A549 (cell line): ENCODE results near the gene DIP2A. TPM values are rescaled to one million over a fixed set of nuclear protein-coding genes. Genes with fewer than 3 reads are reported as not detected.

Source experiments
- ATAC-seq, 2 experiments: fragments of 200-7000 bp in 1 of 2; fragments of >200 bp in 1 of 2; cut with Nextera tagmentation in 1 of 2; cut with Tn5 transposase in 1 of 2; 3 replicates each; pipeline versions ENCODE4 v1.8.0 to v1.9.1; 2018 to 2020; ENCODE audit warnings: mild to moderate bottlenecking in 1 of 2, moderate library complexity in 1 of 2
- CTCF ChIA-PET: fragments of 300-600 bp; sonication (Branson Sonifier 250); formaldehyde crosslinking; extraction: SDS; loops from one replicate; lab custom pipeline; 2021; ENCODE audit warnings: antibody characterized with exemption, inconsistent platforms; lab: Yijun Ruan, JAX
- POLR2A ChIA-PET: fragments of 350-600 bp; formaldehyde crosslinking; extraction: SDS; loops from one replicate; lab custom pipeline; 2021; ENCODE audit warnings: antibody characterized with exemption, inconsistent platforms; lab: Yijun Ruan, JAX
- DNase-seq, 2 experiments: peaks; one replicate each; pipeline versions ENCODE4 v3.0.0 to v3.0.0-alpha.2; 2011 to 2016; ENCODE audit warnings: low read depth in 1 of 2, low spot score in 1 of 2
- FAIRE-seq: peaks from 2 replicates; lab custom pipeline; 2011; peaks lifted over from hg19 to GRCh38; lab: Jason Lieb, UNC
- H3K27ac ChIP-seq, 2 experiments: fragments of >200 bp; sonication (Bioruptor Twin); formaldehyde crosslinking; 3 replicates each; pipeline ENCODE4 v1.5.1; 2016 to 2017
- H3K4me1 ChIP-seq: fragments of >200 bp; sonication (Bioruptor Twin); formaldehyde crosslinking; 3 replicates; pipeline ENCODE4 v1.6.1; 2016
- H3K4me2 ChIP-seq: fragments of >200 bp; sonication (Bioruptor Twin); formaldehyde crosslinking; 3 replicates; pipeline ENCODE4 v1.6.1; 2016
- H3K4me3 ChIP-seq: fragments of >200 bp; sonication (Bioruptor Twin); formaldehyde crosslinking; 3 replicates; pipeline ENCODE4 v1.5.1; 2016
- H3K9me3 ChIP-seq: fragments of >200 bp; sonication (Bioruptor Twin); formaldehyde crosslinking; 3 replicates; pipeline ENCODE4 v1.6.1; 2016
- CBX2 ChIP-seq: fragments of 200-600 bp; sonication (generic); IDR thresholded peaks from 2 replicates; pipeline ENCODE4 v1.6.1; 2016; ENCODE audit warnings: low read depth, mild to moderate bottlenecking, borderline replicate concordance
- CEBPB ChIP-seq, 2 experiments: fragments of >200 bp in 1 of 2; sonication (Bioruptor Twin) in 1 of 2; formaldehyde crosslinking in 1 of 2; IDR thresholded peaks; 2 replicates each; pipeline ENCODE4 v1.6.1; 2012 to 2016
- CHD4 ChIP-seq: fragments of 200-600 bp; sonication (generic); IDR thresholded peaks from 2 replicates; pipeline ENCODE4 v1.6.1; 2016; ENCODE audit warnings: antibody characterized with exemption, mild to moderate bottlenecking, borderline replicate concordance
- ELK1 ChIP-seq: fragments of 150-350 bp; IDR thresholded peaks from 2 replicates; pipeline ENCODE4 v1.6.1; 2014; ENCODE audit warnings: low read depth, mild to moderate bottlenecking, low read length
- EP300 ChIP-seq, 2 experiments: fragments of >200 bp; sonication (Bioruptor Twin); formaldehyde crosslinking; IDR thresholded peaks; 2 replicates in 1 of 2; 3 replicates in 1 of 2; pipeline ENCODE4 v1.6.1; 2016 to 2017
- FOSB ChIP-seq: fragments of 250-450 bp; sonication (Bioruptor Pico); IDR thresholded peaks from 2 replicates; pipeline ENCODE4 v1.5.0; 2020; ENCODE audit warnings: mild to moderate bottlenecking, moderate library complexity
- FOSL2 ChIP-seq, 2 experiments: fragments of 450-650 bp in 1 of 2; fragments of >200 bp in 1 of 2; sonication (Bioruptor Twin) in 1 of 2; formaldehyde crosslinking; IDR thresholded peaks; 2 replicates each; pipeline versions ENCODE4 v1.5.0 to v1.6.1; 2016 to 2020; ENCODE audit warnings: mild to moderate bottlenecking in 1 of 2, moderate library complexity in 1 of 2
- FOXS1 ChIP-seq: fragments of 250-450 bp; sonication (Bioruptor Pico); IDR thresholded peaks from 2 replicates; pipeline ENCODE4 v1.5.0; 2020; ENCODE audit warnings: mild to moderate bottlenecking, moderate library complexity
- HEYL ChIP-seq: fragments of 250-450 bp; sonication (Bioruptor Pico); IDR thresholded peaks from 2 replicates; pipeline ENCODE4 v1.8.0; 2021; ENCODE audit warnings: mild to moderate bottlenecking, moderate library complexity
- HOXA7 ChIP-seq: fragments of 250-450 bp; sonication (Bioruptor Pico); IDR thresholded peaks from 2 replicates; pipeline ENCODE4 v1.5.0; 2020; ENCODE audit warnings: mild to moderate bottlenecking, moderate library complexity
- JUNB ChIP-seq: fragments of >200 bp; sonication (Bioruptor Twin); formaldehyde crosslinking; IDR thresholded peaks from 2 replicates; pipeline ENCODE4 v1.6.1; 2016
- KDM1A ChIP-seq: fragments of 200-600 bp; sonication (generic); IDR thresholded peaks from 2 replicates; pipeline ENCODE4 v1.6.1; 2016; ENCODE audit warnings: low read depth, mild to moderate bottlenecking
- KDM5A ChIP-seq: fragments of 200-600 bp; sonication (generic); IDR thresholded peaks from 2 replicates; pipeline ENCODE4 v1.6.1; 2016; ENCODE audit warnings: antibody characterized with exemption, mild to moderate bottlenecking
- NPAS2 ChIP-seq: fragments of 250-450 bp; sonication (Bioruptor Pico); IDR thresholded peaks from 2 replicates; pipeline ENCODE4 v1.8.0; 2022; ENCODE audit warnings: mild to moderate bottlenecking, moderate library complexity, borderline replicate concordance
- NR3C1 ChIP-seq: fragments of >200 bp; sonication (Bioruptor Twin); formaldehyde crosslinking; IDR thresholded peaks from 3 replicates; pipeline ENCODE4 v1.6.1; 2017
- PBX3 ChIP-seq: IDR thresholded peaks from 2 replicates; pipeline ENCODE4 v1.6.1; 2012
- PHF8 ChIP-seq: fragments of 200-600 bp; sonication (generic); IDR thresholded peaks from 2 replicates; pipeline ENCODE4 v1.6.1; 2016; ENCODE audit warnings: low read depth, mild to moderate bottlenecking, antibody characterized with exemption, moderate library complexity, borderline replicate concordance
- RCOR1 ChIP-seq: fragments of 150-350 bp; IDR thresholded peaks from 2 replicates; pipeline ENCODE4 v1.6.1; 2014; ENCODE audit warnings: antibody characterized with exemption, low read length, low read depth
- RNF2 ChIP-seq: fragments of 200-600 bp; sonication (generic); IDR thresholded peaks from 2 replicates; pipeline ENCODE4 v1.6.1; 2016; ENCODE audit warnings: low read depth, mild to moderate bottlenecking, antibody characterized with exemption, moderate library complexity, borderline replicate concordance
- SREBF2 ChIP-seq: fragments of 450-650 bp; IDR thresholded peaks from 2 replicates; pipeline ENCODE4 v1.6.1; 2014; ENCODE audit warnings: mild to moderate bottlenecking, moderate library complexity
- TFCP2L1 ChIP-seq: fragments of 250-450 bp; sonication (Bioruptor Pico); IDR thresholded peaks from 2 replicates; pipeline ENCODE4 v1.5.0; 2021; ENCODE audit warnings: mild to moderate bottlenecking
- TP53 ChIP-seq: fragments of 250-450 bp; sonication (Bioruptor Pico); IDR thresholded peaks from 2 replicates; pipeline ENCODE4 v1.5.0; 2021; ENCODE audit warnings: mild to moderate bottlenecking, moderate library complexity
- ZC3H11A ChIP-seq: fragments of 450-650 bp; IDR thresholded peaks from 2 replicates; pipeline ENCODE4 v1.6.1; 2014; ENCODE audit warnings: antibody characterized with exemption, mild to moderate bottlenecking
- ZNF302 ChIP-seq: fragments of 250-450 bp; sonication (Bioruptor Pico); IDR thresholded peaks from 2 replicates; pipeline ENCODE4 v1.9.0; 2021; ENCODE audit warnings: inconsistent platforms, mild to moderate bottlenecking, moderate library complexity
- ZSCAN20 ChIP-seq: fragments of 250-450 bp; sonication (Bioruptor Pico); IDR thresholded peaks from 2 replicates; pipeline ENCODE4 v1.8.0; 2022; ENCODE audit warnings: mild to moderate bottlenecking, moderate library complexity
- WGBS: methylation state at CpG from one replicate; pipeline ENCODE4 v1.1.6; 2017; ENCODE audit errors: missing lambda C conversion rate; 5-methylcytosine and 5-hydroxymethylcytosine counted together
- polyA plus RNA-seq, 4 experiments: library from polyadenylated mRNA; depleted of rRNA in 3 of 4; stranded (reverse); fragments of >200 nt; fragmentation: RNase III in 1 of 4; extraction: RNeasy Plus Mini Kit Qiagen cat#74134 plus additional on column Dnase treatment in 1 of 4; gene quantifications; 2 replicates in 3 of 4; 3 replicates in 1 of 4; pipeline ENCODE4 v1.2.3, GENCODE V29; 2011 to 2017
- TF ChIP-seq, protein P1 (sequence below): fragments of >200 bp; sonication (Bioruptor Twin); formaldehyde crosslinking; IDR thresholded peaks from 3 replicates; pipeline ENCODE4 v1.6.1; 2016
- TF ChIP-seq, protein P2 (sequence below): fragments of 450-650 bp; IDR thresholded peaks from 2 replicates; pipeline ENCODE4 v1.6.1; 2014; ENCODE audit warnings: antibody characterized with exemption
- TF ChIP-seq, protein P3 (sequence below): fragments of 250-450 bp; sonication (Bioruptor Pico); IDR thresholded peaks from 2 replicates; pipeline ENCODE4 v1.5.0; 2021; ENCODE audit warnings: mild to moderate bottlenecking, moderate library complexity, borderline replicate concordance
- TF ChIP-seq, protein P4 (sequence below): IDR thresholded peaks from 2 replicates; pipeline ENCODE4 v1.6.1; 2012

The DIP2A gene
- polyA plus RNA-seq, 2 of the 4 experiments (the other 2 are of a cell fraction), result 13.3 to 18.4 TPM

- no peak overlapping the region for H3K27ac ChIP-seq
- H3K4me1 ChIP-seq, result no peaks in the 10 kb centered on the region; the same call in 2 of the 3 replicates
- TF ChIP-seq ZNF302 (CRISPR knock-in tag) (no peak), HOXA7 (CRISPR knock-in tag) (no peak), PHF8 (no peak), FOSL2 (IDR thresholded peaks at IDR 0.05) (no peak), FOSL2 (CRISPR knock-in tag; IDR thresholded peaks at IDR 0.05) (no peak), ZSCAN20 (no peak), NPAS2 (CRISPR knock-in tag) (no peak), FOXS1 (no peak), PBX3 (no peak), ZC3H11A (no peak), NR3C1 (no peak), HEYL (CRISPR knock-in tag) (no peak), KDM1A (no peak), CEBPB (IDR thresholded peaks at IDR 0.05) (no peak), CBX2 (no peak), TP53 (CRISPR knock-in tag) (no peak), ELK1 (no peak), CHD4 (no peak)
- TF ChIP-seq, protein P1, sequence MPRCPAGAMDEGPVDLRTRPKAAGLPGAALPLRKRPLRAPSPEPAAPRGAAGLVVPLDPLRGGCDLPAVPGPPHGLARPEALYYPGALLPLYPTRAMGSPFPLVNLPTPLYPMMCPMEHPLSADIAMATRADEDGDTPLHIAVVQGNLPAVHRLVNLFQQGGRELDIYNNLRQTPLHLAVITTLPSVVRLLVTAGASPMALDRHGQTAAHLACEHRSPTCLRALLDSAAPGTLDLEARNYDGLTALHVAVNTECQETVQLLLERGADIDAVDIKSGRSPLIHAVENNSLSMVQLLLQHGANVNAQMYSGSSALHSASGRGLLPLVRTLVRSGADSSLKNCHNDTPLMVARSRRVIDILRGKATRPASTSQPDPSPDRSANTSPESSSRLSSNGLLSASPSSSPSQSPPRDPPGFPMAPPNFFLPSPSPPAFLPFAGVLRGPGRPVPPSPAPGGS, result no peak
- TF ChIP-seq, protein P2, sequence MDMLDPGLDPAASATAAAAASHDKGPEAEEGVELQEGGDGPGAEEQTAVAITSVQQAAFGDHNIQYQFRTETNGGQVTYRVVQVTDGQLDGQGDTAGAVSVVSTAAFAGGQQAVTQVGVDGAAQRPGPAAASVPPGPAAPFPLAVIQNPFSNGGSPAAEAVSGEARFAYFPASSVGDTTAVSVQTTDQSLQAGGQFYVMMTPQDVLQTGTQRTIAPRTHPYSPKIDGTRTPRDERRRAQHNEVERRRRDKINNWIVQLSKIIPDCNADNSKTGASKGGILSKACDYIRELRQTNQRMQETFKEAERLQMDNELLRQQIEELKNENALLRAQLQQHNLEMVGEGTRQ, result no peak
- FAIRE-seq (no peak), DNase-seq (no peak), ATAC-seq (no peak)
- no peak overlapping the region for H3K4me3 ChIP-seq
- ChIA-PET POLR2A (no interaction called here), CTCF (no interaction called here)
- H3K9me3 ChIP-seq, result no peaks in the 10 kb centered on the region
- WGBS, result 93% methylated on average over 14 of the region's 14 CpGs
- H3K4me2 ChIP-seq, result no peak overlapping the region
Observed at GRCh38 chr21:46441331-46441730, 17.4 kb upstream of the DIP2A start.

GRCh38 chr21:46441961-46442498 is 16.7 kb upstream of the DIP2A start:
- no peak overlapping the region for H3K27ac ChIP-seq
- H3K4me2 ChIP-seq, result no peak overlapping the region
- no peaks in the 10 kb centered on the region for H3K9me3 ChIP-seq
- CTCF ChIA-PET, result no interaction called here
- H3K4me1 ChIP-seq, result no peaks in the 10 kb centered on the region; the same call in 2 of the 3 replicates
- no peak overlapping the region for H3K4me3 ChIP-seq
- DNase-seq (no peak), FAIRE-seq (no peak), ATAC-seq (no peak)
- 97% methylated on average over 11 of the region's 23 CpGs for WGBS
- POLR2A ChIA-PET, result no interaction called here
- TF ChIP-seq TFCP2L1 (CRISPR knock-in tag) (no peak), JUNB (no peak), FOSB (no peak), KDM5A (no peak), SREBF2 (no peak), EP300 (IDR thresholded peaks at IDR 0.05) (no peak), RCOR1 (no peak), RNF2 (no peak)
- TF ChIP-seq, protein P3, sequence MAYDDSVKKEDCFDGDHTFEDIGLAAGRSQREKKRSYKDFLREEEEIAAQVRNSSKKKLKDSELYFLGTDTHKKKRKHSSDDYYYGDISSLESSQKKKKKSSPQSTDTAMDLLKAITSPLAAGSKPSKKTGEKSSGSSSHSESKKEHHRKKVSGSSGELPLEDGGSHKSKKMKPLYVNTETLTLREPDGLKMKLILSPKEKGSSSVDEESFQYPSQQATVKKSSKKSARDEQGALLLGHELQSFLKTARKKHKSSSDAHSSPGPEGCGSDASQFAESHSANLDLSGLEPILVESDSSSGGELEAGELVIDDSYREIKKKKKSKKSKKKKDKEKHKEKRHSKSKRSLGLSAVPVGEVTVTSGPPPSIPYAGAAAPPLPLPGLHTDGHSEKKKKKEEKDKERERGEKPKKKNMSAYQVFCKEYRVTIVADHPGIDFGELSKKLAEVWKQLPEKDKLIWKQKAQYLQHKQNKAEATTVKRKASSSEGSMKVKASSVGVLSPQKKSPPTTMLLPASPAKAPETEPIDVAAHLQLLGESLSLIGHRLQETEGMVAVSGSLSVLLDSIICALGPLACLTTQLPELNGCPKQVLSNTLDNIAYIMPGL (CRISPR knock-in tag), result no peak
- TF ChIP-seq, protein P4, sequence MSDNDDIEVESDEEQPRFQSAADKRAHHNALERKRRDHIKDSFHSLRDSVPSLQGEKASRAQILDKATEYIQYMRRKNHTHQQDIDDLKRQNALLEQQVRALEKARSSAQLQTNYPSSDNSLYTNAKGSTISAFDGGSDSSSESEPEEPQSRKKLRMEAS, result no peak
- TF ChIP-seq, protein P1, result no peak
- TF ChIP-seq, protein P2, result no peak
